ENCODE measurements around the gene STAT5B. TPM values are rescaled to one million over a fixed set of nuclear protein-coding genes. Genes with fewer than 3 reads are reported as not detected.

The STAT5B gene
- total and polyA plus RNA-seq, 2 of the 8 experiments (the other 6 are each of a cell fraction or from before 2014, with no cell fraction given), result 35.3 to 52.6 TPM

DNA sequence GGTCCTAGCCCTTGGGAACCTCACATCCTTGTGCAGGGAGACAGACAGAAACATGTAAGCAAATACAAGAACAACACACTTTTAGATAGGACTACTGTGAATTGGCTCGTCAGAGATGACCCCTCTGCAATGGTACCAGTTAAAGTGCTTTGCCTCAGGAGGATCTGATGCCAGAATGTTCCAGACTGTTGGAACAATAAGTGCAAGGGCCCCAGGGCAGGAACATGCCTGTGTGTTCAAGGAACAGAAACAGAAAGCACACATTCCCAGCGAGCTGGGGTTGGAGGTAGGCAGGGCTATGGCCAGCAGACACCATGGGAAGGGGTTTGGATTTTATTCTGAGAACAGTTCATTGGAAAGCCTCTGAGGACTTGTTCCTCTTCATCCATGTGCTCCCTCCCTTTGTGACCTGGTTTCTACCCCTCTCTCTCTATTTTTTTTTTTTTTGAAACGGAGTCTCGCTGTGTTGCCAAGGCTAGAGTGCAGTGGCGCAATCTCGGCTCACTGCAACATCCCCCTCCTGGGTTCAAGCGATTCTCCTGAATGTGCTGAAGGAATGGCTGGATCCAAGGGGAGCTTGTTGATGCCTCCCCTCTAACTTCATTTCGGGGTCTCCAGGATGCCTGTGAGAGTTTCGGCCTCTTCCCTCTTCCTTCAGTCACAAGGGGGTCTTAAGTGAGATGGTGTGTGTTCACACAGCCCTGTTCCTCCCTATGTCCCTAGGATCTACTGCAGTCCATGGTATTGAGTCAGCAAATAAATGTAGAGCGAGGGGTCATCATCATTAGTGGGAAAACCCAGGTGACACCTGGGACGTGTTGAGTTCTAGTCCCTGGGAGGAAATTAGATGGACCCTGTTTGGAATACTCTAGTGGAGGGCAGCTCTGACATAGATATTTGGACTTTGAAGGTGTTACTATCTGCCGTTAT is 18.5 kb upstream of the STAT5B start:
- no peak overlapping the region for H2BK20ac ChIP-seq (ENCODE audit: low read length)
- no peaks in the 10 kb centered on the region; a peak in 1 of 7 replicates for H3K4me1 ChIP-seq (replicated peaks in 1 of 4; ENCODE audit: control insufficient read depth in 3 of 4, insufficient read depth in 4 of 4, low read length in 3 of 4)
- H2BK120ac ChIP-seq (replicated peaks; ENCODE audit: low read depth, low read length), result no peak overlapping the region
- ChIA-PET POLR2A (ENCODE audit: partially characterized antibody) (no interaction called here), CTCF (ENCODE audit: partially characterized antibody) (interaction anchor here (0.6 to 2.0 kb wide), 8 partner anchors 9 to 240 kb away, joined by 3 to 5 read pairs (median 4); no protein-coding TSS in a partner anchor)
- FAIRE-seq (no peak), DNase-seq (ENCODE audit: low read depth in 1 of 2, low spot score in 2 of 2) (no peak)
- H3K4me2 ChIP-seq (ENCODE audit: insufficient read depth in 1 of 2, low read depth in 2 of 2, low read length in 2 of 2), result no peak overlapping the region
- H3K14ac ChIP-seq (ENCODE audit: insufficient read length), result no peak overlapping the region
- no peaks in the 10 kb centered on the region for H3K79me2 ChIP-seq (ENCODE audit: control insufficient read depth in 1 of 2, insufficient read depth in 2 of 2, low read length in 2 of 2)
- H3K9me3 ChIP-seq (ENCODE audit: insufficient read depth in 2 of 2, low read depth in 1 of 2, low read length in 1 of 2), result no peaks in the 10 kb centered on the region
- peaks cover 0 to 6% (median 1%) of the 10 kb centered on the region in 4 experiments; a peak in 4 of 7 replicates for H3K27me3 ChIP-seq (replicated peaks in 1 of 4; ENCODE audit: control insufficient read depth in 3 of 4, extremely low read depth in 1 of 4, insufficient read depth in 3 of 4, low read length in 3 of 4)
- H2BK12ac ChIP-seq (ENCODE audit: low read depth, low read length), result no peak overlapping the region
- WGBS, 2 experiments (ENCODE audit: extremely low coverage in 1 of 2, insufficient coverage in 1 of 2, insufficient read length in 1 of 2, insufficient replicate concordance in 2 of 2, low coverage in 1 of 2, low lambda C conversion rate in 2 of 2, missing lambda C conversion rate in 1 of 2), result 93% methylated on average over 10 of the region's 12 CpGs; no CpG with 5 or more reads in 1 of the 2 experiments
- H2AK5ac ChIP-seq (ENCODE audit: low read depth, low read length), result no peak overlapping the region
- H3K23me2 ChIP-seq (ENCODE audit: low read depth, low read length), result no peaks in the 10 kb centered on the region
- no peak overlapping the region for H3K9ac ChIP-seq (replicated peaks in 1 of 4; ENCODE audit: extremely low read depth in 1 of 4, low read depth in 3 of 4, low read length in 3 of 4)
- H3K18ac ChIP-seq (ENCODE audit: extremely low read depth, low read length), result no peak overlapping the region
- H4K91ac ChIP-seq (replicated peaks; ENCODE audit: insufficient read length, low read length), result no peak overlapping the region
- no peak overlapping the region for H3K27ac ChIP-seq (ENCODE audit: low read depth, low read length)
- H3K4me3 ChIP-seq (ENCODE audit: extremely low read depth in 1 of 4, insufficient read depth in 2 of 4, low read depth in 3 of 4, low read length in 4 of 4), result no peak overlapping the region
- H4K5ac ChIP-seq (ENCODE audit: insufficient read length, low read depth, low read length), result no peak overlapping the region
- H2AFZ ChIP-seq (ENCODE audit: low read length), result no peak overlapping the region
- no peaks in the 10 kb centered on the region for H3K36me3 ChIP-seq (ENCODE audit: control insufficient read depth in 2 of 4, insufficient read depth in 4 of 4, low read length in 3 of 4)
- H3K56ac ChIP-seq (replicated peaks; ENCODE audit: insufficient read length, low read depth, low read length), result no peak overlapping the region
- H2BK15ac ChIP-seq (ENCODE audit: low read length), result no peak overlapping the region
- H2BK5ac ChIP-seq (ENCODE audit: low read depth, low read length), result no peak overlapping the region
- H4K20me1 ChIP-seq (replicated peaks in 1 of 2; ENCODE audit: control insufficient read depth in 1 of 2, insufficient read depth in 2 of 2, low read length in 2 of 2), result no peaks in the 10 kb centered on the region
- no peak overlapping the region for H3K23ac ChIP-seq (ENCODE audit: insufficient read length)
- no peak overlapping the region for H3K4ac ChIP-seq (replicated peaks; ENCODE audit: insufficient read length, low read depth, low read length)
- no peak overlapping the region; the same call in 1 of the 2 replicates for H4K8ac ChIP-seq (ENCODE audit: extremely low read depth, insufficient read depth, low read length)
- H3K79me1 ChIP-seq (ENCODE audit: low read depth, low read length), result no peaks in the 10 kb centered on the region; the same call in 1 of the 2 replicates
- TF ChIP-seq BACH1 (IDR thresholded peaks at IDR 0.05; ENCODE audit: low read length), result no peak
- TF ChIP-seq SIN3A (conservative IDR thresholded peaks at IDR 0.05 in 1 of 2, IDR thresholded peaks at IDR 0.05 in 1 of 2; ENCODE audit: low read depth in 1 of 2, low read length in 2 of 2), result no peak
- TF ChIP-seq HDAC2 (IDR thresholded peaks at IDR 0.05; ENCODE audit: borderline replicate concordance in 1 of 2, low read depth in 2 of 2, low read length in 2 of 2), result no peak
- TF ChIP-seq, protein P1, sequence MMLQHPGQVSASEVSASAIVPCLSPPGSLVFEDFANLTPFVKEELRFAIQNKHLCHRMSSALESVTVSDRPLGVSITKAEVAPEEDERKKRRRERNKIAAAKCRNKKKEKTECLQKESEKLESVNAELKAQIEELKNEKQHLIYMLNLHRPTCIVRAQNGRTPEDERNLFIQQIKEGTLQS (IDR thresholded peaks at IDR 0.05; ENCODE audit: insufficient read depth, low read depth, low read length), result no peak
- TF ChIP-seq TEAD4 (IDR thresholded peaks at IDR 0.05; ENCODE audit: low read depth, low read length), result no peak
- no peak for TF ChIP-seq SUZ12 (IDR thresholded peaks at IDR 0.05; ENCODE audit: low read length)
- TF ChIP-seq PHF8 (conservative IDR thresholded peaks at IDR 0.05; ENCODE audit: low read depth, low read length), result no peak
- no peak for TF ChIP-seq ASH2L (IDR thresholded peaks at IDR 0.05; ENCODE audit: low read length)
- no peak for TF ChIP-seq RBBP5 (IDR thresholded peaks at IDR 0.05; ENCODE audit: borderline replicate concordance, low read depth, low read length)
- no peak for TF ChIP-seq RNF2 (IDR thresholded peaks at IDR 0.05; ENCODE audit: borderline replicate concordance, low read depth, low read length, missing control alignments, poor library complexity, severe bottlenecking)

Data from H1 (cell line).